ENCODE data around the gene BATF3.
"Not testable (repeated sequence)": the region's sequence is repeated elsewhere in the genome, so short reads cannot be mapped to it uniquely, and the experiment has no call there.

The BATF3 gene

GRCh38 chr1:212664409-212665199, 35.0 kb downstream of the BATF3 start:
- H4K20me1 ChIP-seq (ENCODE audit: insufficient read depth, low read length): no peaks in the 10 kb centered on the region
- H3K9ac ChIP-seq (ENCODE audit: low read length): no peak overlapping the region
- no peaks in the 10 kb centered on the region for H3K79me2 ChIP-seq (ENCODE audit: insufficient read depth, low read length)
- H3K4me3 ChIP-seq (ENCODE audit: low read depth, low read length, poor library complexity, severe bottlenecking): no peak overlapping the region
- no peaks in the 10 kb centered on the region for H3K36me3 ChIP-seq (ENCODE audit: insufficient read depth, low read length)
- H3K27ac ChIP-seq (ENCODE audit: low read depth, low read length, poor library complexity, severe bottlenecking): no peak overlapping the region
- no peaks in the 10 kb centered on the region for H3K9me3 ChIP-seq (ENCODE audit: low read length)
- H3K4me2 ChIP-seq (ENCODE audit: low read length): no peak overlapping the region
- no peak for TF ChIP-seq EZH2 (IDR thresholded peaks at IDR 0.05; ENCODE audit: borderline replicate concordance, low read length)
- no peak for TF ChIP-seq CTCF (IDR thresholded peaks at IDR 0.05; ENCODE audit: low read length)
- no peaks in the 10 kb centered on the region for H3F3A ChIP-seq (ENCODE audit: insufficient read depth, low read length)
- no peaks in the 10 kb centered on the region for H3K9me2 ChIP-seq (ENCODE audit: low read depth, low read length)
- H2AFZ ChIP-seq (ENCODE audit: low read length): no peak overlapping the region
- no peaks in the 10 kb centered on the region; the same call in 1 of the 2 replicates for H3K27me3 ChIP-seq (ENCODE audit: insufficient read depth, low read length)
- peaks cover 4% of the 10 kb centered on the region for H3K4me1 ChIP-seq (ENCODE audit: insufficient read depth, low read length, severe bottlenecking)

DNA sequence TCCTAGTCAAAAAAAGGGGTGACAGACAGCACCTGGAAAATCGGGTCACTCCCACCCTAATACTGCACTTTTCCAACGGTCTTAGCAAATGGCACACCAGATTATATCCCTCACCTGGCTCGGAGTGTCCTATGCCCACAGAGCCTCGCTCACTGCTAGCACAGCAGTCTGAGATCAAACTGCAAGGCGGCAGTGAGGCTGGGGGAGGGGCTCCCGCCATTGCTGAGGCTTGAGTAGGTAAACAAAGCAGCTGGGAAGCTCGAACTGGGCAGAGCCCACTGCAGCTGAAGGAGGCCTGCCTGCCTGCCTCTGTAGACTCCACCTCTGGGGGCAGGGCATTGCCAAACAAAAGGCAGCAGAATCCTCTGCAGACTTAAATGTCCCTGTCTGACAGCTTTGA, 41.4 kb downstream of the BATF3 start:
- not testable (repeated sequence) for H3K9ac ChIP-seq (ENCODE audit: low read length); H3K27ac ChIP-seq (ENCODE audit: low read depth, low read length, poor library complexity, severe bottlenecking); H4K20me1 ChIP-seq (ENCODE audit: insufficient read depth, low read length); H3K4me1 ChIP-seq (ENCODE audit: insufficient read depth, low read length, severe bottlenecking); H3K9me2 ChIP-seq (ENCODE audit: low read depth, low read length); H3K4me3 ChIP-seq (ENCODE audit: low read depth, low read length, poor library complexity, severe bottlenecking); H2AFZ ChIP-seq (ENCODE audit: low read length); H3K36me3 ChIP-seq (ENCODE audit: insufficient read depth, low read length); H3F3A ChIP-seq (ENCODE audit: insufficient read depth, low read length); H3K4me2 ChIP-seq (ENCODE audit: low read length); H3K79me2 ChIP-seq (ENCODE audit: insufficient read depth, low read length); H3K9me3 ChIP-seq (ENCODE audit: low read length); H3K27me3 ChIP-seq (ENCODE audit: insufficient read depth, low read length)

GRCh38 chr1:212656730-212657129, 42.9 kb downstream of the BATF3 start:
- Histone ChIP-seq H3F3A (ENCODE audit: insufficient read depth, low read length) (no peaks in the 10 kb centered on the region), H3K27ac (ENCODE audit: low read depth, low read length, poor library complexity, severe bottlenecking) (no peak overlapping the region), H3K36me3 (ENCODE audit: insufficient read depth, low read length) (no peaks in the 10 kb centered on the region), H2AFZ (ENCODE audit: low read length) (no peak overlapping the region), H3K9me2 (ENCODE audit: low read depth, low read length) (no peaks in the 10 kb centered on the region), H3K4me2 (ENCODE audit: low read length) (no peak overlapping the region), H3K79me2 (ENCODE audit: insufficient read depth, low read length) (no peaks in the 10 kb centered on the region), H4K20me1 (ENCODE audit: insufficient read depth, low read length) (no peaks in the 10 kb centered on the region), H3K4me3 (ENCODE audit: low read depth, low read length, poor library complexity, severe bottlenecking) (no peak overlapping the region), H3K9ac (ENCODE audit: low read length) (no peak overlapping the region), H3K9me3 (ENCODE audit: low read length) (no peaks in the 10 kb centered on the region), H3K4me1 (ENCODE audit: insufficient read depth, low read length, severe bottlenecking) (no peaks in the 10 kb centered on the region), H3K27me3 (ENCODE audit: insufficient read depth, low read length) (no peaks in the 10 kb centered on the region)
- no peak for TF ChIP-seq CTCF (IDR thresholded peaks at IDR 0.05; ENCODE audit: low read length)
- no peak for TF ChIP-seq EZH2 (IDR thresholded peaks at IDR 0.05; ENCODE audit: borderline replicate concordance, low read length)
